SK-N-SH (cell line): ENCODE data around the gene AIPL1. TPM values are rescaled to one million over a fixed set of nuclear protein-coding genes. Genes with fewer than 3 reads are reported as not detected.

Source experiments
- CTCF ChIA-PET: fragments of 300-600, 350-600 bp; formaldehyde crosslinking; extraction: SDS; loops from one replicate; lab custom pipeline; 2021; lab: Yijun Ruan, JAX
- POLR2A ChIA-PET: fragments of 350-600 bp; sonication (Branson Sonifier 250); formaldehyde crosslinking; extraction: SDS; loops from one replicate; lab custom pipeline; 2020; ENCODE audit warnings: antibody characterized with exemption, inconsistent platforms; lab: Yijun Ruan, JAX
- DNase-seq: peaks from one replicate; pipeline ENCODE4 v3.0.0; 2012
- H2AFZ ChIP-seq: fragments of 200-600 bp; sonication (generic); 2 replicates; pipeline ENCODE4 v1.8.1; 2016; ENCODE audit warnings: antibody characterized with exemption, mild to moderate bottlenecking, low read depth
- H3F3A ChIP-seq: fragments of 200-600 bp; sonication (generic); replicated peaks from 2 replicates; pipeline ENCODE3; 2016; ENCODE audit warnings: antibody characterized with exemption, mild to moderate bottlenecking; ENCODE audit not compliant: insufficient read depth
- H3K27ac ChIP-seq, 2 experiments: fragments of 200-500 bp in 1 of 2; fragments of 200-600 bp in 1 of 2; sonication (Bioruptor generic) in 1 of 2; sonication (generic), shearing (Covaris generic) in 1 of 2; 2 replicates each; pipeline versions ENCODE4 v1.5.1 to v1.6.1; 2014 to 2016; ENCODE audit warnings: low read depth in 2 of 2, inconsistent platforms in 1 of 2, low read length in 1 of 2, mild to moderate bottlenecking in 1 of 2, mixed read lengths in 1 of 2
- H3K27me3 ChIP-seq: fragments of 200-600 bp; sonication (generic), shearing (Covaris generic); 2 replicates; pipeline ENCODE4 v1.6.1; 2016; ENCODE audit warnings: mixed run types; ENCODE audit not compliant: insufficient read depth
- H3K36me3 ChIP-seq, 2 experiments: fragments of 200-500 bp in 1 of 2; fragments of 200-600 bp in 1 of 2; sonication (Bioruptor generic) in 1 of 2; sonication (generic) in 1 of 2; replicated peaks in 1 of 2; 2 replicates each; pipeline versions ENCODE3 to v1.5.1; 2014 to 2016; ENCODE audit warnings: low read length in 1 of 2, mild to moderate bottlenecking in 1 of 2; ENCODE audit not compliant: insufficient read depth in 2 of 2, control insufficient read depth in 1 of 2
- H3K4me1 ChIP-seq, 2 experiments: fragments of 200-500 bp in 1 of 2; fragments of 200-600 bp in 1 of 2; sonication (Bioruptor generic) in 1 of 2; sonication (generic), shearing (Covaris generic) in 1 of 2; 2 replicates each; pipeline versions ENCODE4 v1.5.1 to v1.6.1; 2014 to 2016; ENCODE audit warnings: low read depth in 1 of 2, low read length in 1 of 2, mixed run types in 1 of 2; ENCODE audit not compliant: insufficient read depth in 2 of 2, control insufficient read depth in 1 of 2
- H3K4me2 ChIP-seq: fragments of 200-600 bp; sonication (generic), shearing (Covaris generic); 2 replicates; pipeline ENCODE4 v1.6.1; 2017; ENCODE audit warnings: mixed run types
- H3K4me3 ChIP-seq, 2 experiments: fragments of 200-500 bp in 1 of 2; fragments of 200-600 bp in 1 of 2; sonication (Bioruptor generic) in 1 of 2; sonication (generic), shearing (Covaris generic) in 1 of 2; 2 replicates each; pipeline versions ENCODE4 v1.5.1 to v1.8.1; 2014 to 2016; ENCODE audit warnings: low read depth in 2 of 2, inconsistent platforms in 1 of 2, low read length in 1 of 2, mild to moderate bottlenecking in 1 of 2, mixed read lengths in 1 of 2, moderate library complexity in 1 of 2
- H3K79me2 ChIP-seq: fragments of 200-600 bp; sonication (generic); 2 replicates; pipeline ENCODE4 v1.8.1; 2017; ENCODE audit warnings: mild to moderate bottlenecking; ENCODE audit not compliant: insufficient read depth
- H3K9ac ChIP-seq: fragments of 200-600 bp; sonication (generic); 2 replicates; pipeline ENCODE4 v1.6.1; 2017; ENCODE audit warnings: mixed run types
- H3K9me2 ChIP-seq: fragments of 200-600 bp; sonication (generic); 2 replicates; pipeline ENCODE4 v1.6.1; 2017; ENCODE audit warnings: mixed run types
- H3K9me3 ChIP-seq: fragments of 200-600 bp; sonication (generic); 2 replicates; pipeline ENCODE4 v1.6.1; 2017; ENCODE audit warnings: mixed run types, mild to moderate bottlenecking, moderate library complexity
- H4K20me1 ChIP-seq: fragments of 200-600 bp; sonication (generic); 2 replicates; pipeline ENCODE4 v1.6.1; 2017; ENCODE audit warnings: mild to moderate bottlenecking, mixed run types; ENCODE audit not compliant: insufficient read depth
- EP300 ChIP-seq, 2 experiments: IDR thresholded peaks; 2 replicates each; pipeline versions ENCODE4 v1.4.0 to v1.6.1; 2012; ENCODE audit warnings: borderline replicate concordance in 1 of 2, low read depth in 1 of 2, low read length in 1 of 2
- FOSL2 ChIP-seq: IDR thresholded peaks from 2 replicates; pipeline ENCODE4 v1.4.0; 2012; ENCODE audit warnings: low read depth, mild to moderate bottlenecking, moderate library complexity, borderline replicate concordance
- FOXJ3 ChIP-seq: sonication (generic); formaldehyde crosslinking; IDR thresholded peaks from 2 replicates; pipeline ENCODE4 v1.5.1; 2020; ENCODE audit warnings: mild to moderate bottlenecking, missing genetic modification reagents
- GATA2 ChIP-seq: sonication (generic); formaldehyde crosslinking; IDR thresholded peaks from 2 replicates; pipeline ENCODE4 v1.5.0; 2020; ENCODE audit warnings: mild to moderate bottlenecking, missing genetic modification reagents
- JUND ChIP-seq: IDR thresholded peaks from 2 replicates; pipeline ENCODE4 v1.4.0; 2012
- MEF2A ChIP-seq: IDR thresholded peaks from 2 replicates; pipeline ENCODE4 v1.4.0; 2012; ENCODE audit warnings: low read depth, borderline replicate concordance
- MXI1 ChIP-seq: IDR thresholded peaks from 2 replicates; pipeline ENCODE4 v1.6.1; 2012; ENCODE audit warnings: mild to moderate bottlenecking, low read depth, low read length, improper control_type of control experiment
- NFIC ChIP-seq: IDR thresholded peaks from 2 replicates; pipeline ENCODE4 v1.4.0; 2012; ENCODE audit warnings: borderline replicate concordance
- POLR2AphosphoS5 ChIP-seq: IDR thresholded peaks from 2 replicates; pipeline ENCODE4 v1.6.1; 2012; ENCODE audit warnings: low read depth, low read length
- RAD21 ChIP-seq: IDR thresholded peaks from 2 replicates; pipeline ENCODE4 v1.6.1; 2012; ENCODE audit warnings: mild to moderate bottlenecking, low read length
- RCOR1 ChIP-seq: fragments of 150-350 bp; IDR thresholded peaks from 2 replicates; pipeline ENCODE4 v1.6.1; 2017; ENCODE audit warnings: antibody characterized with exemption, low read length
- REST ChIP-seq: IDR thresholded peaks from 2 replicates; pipeline ENCODE4 v1.6.1; 2012; ENCODE audit warnings: mild to moderate bottlenecking, low read depth, low read length, moderate library complexity
- SIN3A ChIP-seq: IDR thresholded peaks from 2 replicates; pipeline ENCODE4 v1.6.1; 2012; ENCODE audit warnings: low read depth, mild to moderate bottlenecking, low read length, moderate library complexity, borderline replicate concordance
- SMC3 ChIP-seq: IDR thresholded peaks from 2 replicates; pipeline ENCODE4 v1.6.1; 2012; ENCODE audit warnings: low read depth, low read length, improper control_type of control experiment
- TAF1 ChIP-seq: IDR thresholded peaks from 2 replicates; pipeline ENCODE4 v1.6.1; 2012; ENCODE audit warnings: low read depth, mild to moderate bottlenecking, low read length, moderate library complexity, borderline replicate concordance
- TCF12 ChIP-seq: IDR thresholded peaks from 2 replicates; pipeline ENCODE4 v1.4.0; 2012
- TEAD4 ChIP-seq: IDR thresholded peaks from 2 replicates; pipeline ENCODE4 v1.4.0; 2012; ENCODE audit warnings: mild to moderate bottlenecking, borderline replicate concordance; ENCODE audit not compliant: insufficient read depth
- USF1 ChIP-seq: IDR thresholded peaks from 2 replicates; pipeline ENCODE4 v1.4.0; 2012; ENCODE audit warnings: low read depth, borderline replicate concordance
- YY1 ChIP-seq: IDR thresholded peaks from 2 replicates; pipeline ENCODE4 v1.4.0; 2012; ENCODE audit warnings: low read depth, mild to moderate bottlenecking
- WGBS: methylation state at CpG from one replicate; pipeline ENCODE4 v1.1.6; 2017; ENCODE audit warnings: low lambda C conversion rate; 5-methylcytosine and 5-hydroxymethylcytosine counted together
- polyA plus RNA-seq, 3 experiments: library from polyadenylated mRNA; depleted of rRNA; stranded (reverse); fragments of >200 nt; gene quantifications; 2 replicates each; pipeline ENCODE4 v1.2.3, GENCODE V29; 2012
- TF ChIP-seq, protein P1 (sequence below): fragments of 200-600 bp; sonication (generic); IDR thresholded peaks from 2 replicates; pipeline ENCODE4 v1.6.1; 2017; ENCODE audit warnings: antibody characterized with exemption, mild to moderate bottlenecking, moderate library complexity

Gene AIPL1
- polyA plus RNA-seq, 1 of the 3 experiments (the other 2 are of a cell fraction) = not detected

DNA sequence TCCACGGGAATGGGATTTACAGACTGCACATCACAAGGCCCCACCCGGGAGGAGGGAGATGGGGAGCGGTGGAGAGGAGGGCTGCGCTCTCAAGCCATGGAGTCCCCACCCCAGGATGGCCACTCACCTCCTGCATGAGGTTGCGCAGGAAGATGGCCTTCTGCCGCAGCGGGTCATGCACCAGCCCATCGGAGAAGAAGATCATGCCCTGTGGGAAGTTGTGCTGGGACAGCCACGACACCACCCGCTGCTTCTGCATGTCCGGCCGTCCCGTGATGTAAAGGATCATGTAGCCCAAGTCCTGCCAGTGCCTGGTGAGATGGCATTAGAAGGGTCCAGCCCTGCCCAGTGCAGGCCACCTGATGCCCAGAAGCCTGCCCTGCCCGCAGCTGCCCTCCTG is 26.3 kb upstream of the AIPL1 start:
- TF ChIP-seq TAF1 (no peak), TCF12 (no peak), SMC3 (no peak), USF1 (no peak), SIN3A (no peak), YY1 (no peak), FOSL2 (no peak), POLR2AphosphoS5 (no peak), EP300 (IDR thresholded peaks at IDR 0.05; ENCODE audit: borderline replicate concordance in 1 of 2, low read depth in 1 of 2, low read length in 1 of 2) (no peak), GATA2 (no peak), MEF2A (no peak), TEAD4 (no peak), RCOR1 (no peak), REST (no peak), MXI1 (no peak), NFIC (no peak), FOXJ3 (no peak), JUND (no peak), RAD21 (no peak)
- TF ChIP-seq, protein P1, sequence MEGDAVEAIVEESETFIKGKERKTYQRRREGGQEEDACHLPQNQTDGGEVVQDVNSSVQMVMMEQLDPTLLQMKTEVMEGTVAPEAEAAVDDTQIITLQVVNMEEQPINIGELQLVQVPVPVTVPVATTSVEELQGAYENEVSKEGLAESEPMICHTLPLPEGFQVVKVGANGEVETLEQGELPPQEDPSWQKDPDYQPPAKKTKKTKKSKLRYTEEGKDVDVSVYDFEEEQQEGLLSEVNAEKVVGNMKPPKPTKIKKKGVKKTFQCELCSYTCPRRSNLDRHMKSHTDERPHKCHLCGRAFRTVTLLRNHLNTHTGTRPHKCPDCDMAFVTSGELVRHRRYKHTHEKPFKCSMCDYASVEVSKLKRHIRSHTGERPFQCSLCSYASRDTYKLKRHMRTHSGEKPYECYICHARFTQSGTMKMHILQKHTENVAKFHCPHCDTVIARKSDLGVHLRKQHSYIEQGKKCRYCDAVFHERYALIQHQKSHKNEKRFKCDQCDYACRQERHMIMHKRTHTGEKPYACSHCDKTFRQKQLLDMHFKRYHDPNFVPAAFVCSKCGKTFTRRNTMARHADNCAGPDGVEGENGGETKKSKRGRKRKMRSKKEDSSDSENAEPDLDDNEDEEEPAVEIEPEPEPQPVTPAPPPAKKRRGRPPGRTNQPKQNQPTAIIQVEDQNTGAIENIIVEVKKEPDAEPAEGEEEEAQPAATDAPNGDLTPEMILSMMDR = no peak
- no peaks in the 10 kb centered on the region for H3K9me2 ChIP-seq
- no peak overlapping the region for H2AFZ ChIP-seq
- 81% methylated on average over 5 of the region's 14 CpGs for whole genome bisulfite sequencing
- no peaks in the 10 kb centered on the region for H3K79me2 ChIP-seq
- no peak for DNase-seq
- no peaks in the 10 kb centered on the region for H3K9me3 ChIP-seq
- peaks cover 3% of the 10 kb centered on the region in 2 experiments; a peak in 2 of 4 replicates for H3K4me1 ChIP-seq
- no peak overlapping the region for H3K4me3 ChIP-seq
- ChIA-PET POLR2A (no interaction called here), CTCF (no interaction called here)
- no peak overlapping the region for H3K4me2 ChIP-seq
- H3F3A ChIP-seq = no peaks in the 10 kb centered on the region
- no peaks in the 10 kb centered on the region for H3K27me3 ChIP-seq
- H3K27ac ChIP-seq = no peak overlapping the region
- no peaks in the 10 kb centered on the region for H4K20me1 ChIP-seq
- no peaks in the 10 kb centered on the region for H3K36me3 ChIP-seq
- no peak overlapping the region for H3K9ac ChIP-seq
